ENCODE measurements around the gene USH1C.

USH1C gene

DNA sequence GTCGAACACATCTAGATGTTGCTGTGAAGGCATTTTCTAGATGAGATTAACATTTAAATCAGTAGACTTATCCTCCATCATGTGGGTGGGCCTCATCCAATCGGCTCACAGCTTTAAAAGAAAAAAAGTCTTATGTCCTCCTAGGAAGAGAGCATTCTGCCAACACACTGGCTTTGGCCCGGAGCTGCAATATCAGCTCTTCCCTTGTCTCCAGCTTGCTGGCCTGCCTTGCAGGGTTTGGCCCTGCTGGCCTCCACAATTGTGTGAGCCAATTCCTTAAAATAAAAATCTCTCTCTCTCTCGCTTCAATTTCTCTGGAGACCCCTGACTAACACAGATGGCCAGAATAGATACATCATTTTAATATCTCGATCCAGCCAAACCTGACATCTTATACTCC lies 54.5 kb downstream of the USH1C start:
- Histone ChIP-seq H3K4me3 (ENCODE audit: low read length) (no peak overlapping the region), H3K4me1 (ENCODE audit: low read length) (no peaks in the 10 kb centered on the region), H3K79me2 (ENCODE audit: low read length) (no peaks in the 10 kb centered on the region), H3K36me3 (replicated peaks; ENCODE audit: low read depth, low read length) (no peaks in the 10 kb centered on the region), H3K9ac (ENCODE audit: low read length) (no peak overlapping the region), H2AFZ (ENCODE audit: low read depth, low read length) (no peak overlapping the region), H3K4me2 (ENCODE audit: low read length) (no peak overlapping the region), H4K20me1 (ENCODE audit: insufficient read depth, low read length) (no peaks in the 10 kb centered on the region), H3K9me3 (ENCODE audit: insufficient read depth, low read length) (no peaks in the 10 kb centered on the region), H3K27ac (ENCODE audit: low read length) (no peak overlapping the region), H3K27me3 (ENCODE audit: low read depth, low read length) (peaks cover 14% of the 10 kb centered on the region; the same call in 1 of the 2 replicates)
- TF ChIP-seq CTCF (IDR thresholded peaks at IDR 0.05; ENCODE audit: low read depth, low read length), result no peak
- no peak for TF ChIP-seq EZH2phosphoT487 (IDR thresholded peaks at IDR 0.05; ENCODE audit: low read depth)

DNA sequence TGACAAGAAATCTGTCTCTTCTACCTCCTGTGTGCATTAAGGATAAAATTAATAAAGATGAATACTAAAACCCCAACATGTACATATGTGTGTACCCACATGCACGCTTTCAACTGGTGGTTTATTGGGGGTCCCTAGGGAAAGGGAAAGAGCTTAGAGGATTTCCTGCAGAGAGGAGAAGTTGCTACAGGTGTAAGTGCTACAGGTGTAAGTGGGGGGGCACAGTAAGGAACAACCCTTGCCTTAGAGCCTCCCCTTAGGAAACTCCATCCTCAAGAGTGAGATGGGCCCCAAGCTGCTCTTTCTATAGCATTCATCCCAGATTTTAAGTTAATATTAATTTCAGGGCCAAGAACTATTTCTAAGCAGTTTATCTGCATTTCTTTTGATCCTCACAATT lies 55.7 kb downstream of the USH1C start:
- Histone ChIP-seq H3K27me3 (ENCODE audit: low read depth, low read length) (peaks cover 14% of the 10 kb centered on the region; the same call in 1 of the 2 replicates), H3K4me2 (ENCODE audit: low read length) (no peak overlapping the region), H3K9ac (ENCODE audit: low read length) (no peak overlapping the region)

DNA sequence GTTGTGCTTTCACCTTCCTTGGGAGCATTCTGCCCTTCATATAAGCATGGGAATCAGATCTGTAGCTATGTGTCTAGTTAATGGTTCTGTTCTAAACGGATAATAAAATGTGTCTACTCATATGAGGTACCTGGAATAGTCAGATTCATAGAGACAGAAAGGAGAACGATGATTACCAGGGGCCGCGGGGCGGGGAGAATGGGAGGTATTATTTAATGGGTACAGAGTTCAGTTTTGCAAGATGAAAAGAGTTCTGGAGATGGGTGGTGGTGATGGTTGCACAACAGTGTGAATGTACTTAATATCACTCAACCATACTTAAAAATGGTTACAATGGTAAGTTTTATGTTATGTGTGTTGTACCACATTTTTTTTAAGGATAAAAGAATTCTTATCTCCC lies 57.6 kb downstream of the USH1C start:
- Histone ChIP-seq H3K4me2 (ENCODE audit: low read length) (no peak overlapping the region), H3K4me1 (ENCODE audit: low read length) (no peaks in the 10 kb centered on the region), H3K9ac (ENCODE audit: low read length) (no peak overlapping the region), H3K4me3 (ENCODE audit: low read length) (no peak overlapping the region), H2AFZ (ENCODE audit: low read depth, low read length) (no peak overlapping the region), H4K20me1 (ENCODE audit: insufficient read depth, low read length) (no peaks in the 10 kb centered on the region), H3K36me3 (replicated peaks; ENCODE audit: low read depth, low read length) (no peaks in the 10 kb centered on the region), H3K79me2 (ENCODE audit: low read length) (no peaks in the 10 kb centered on the region), H3K27ac (ENCODE audit: low read length) (no peak overlapping the region), H3K27me3 (ENCODE audit: low read depth, low read length) (peaks cover 14% of the 10 kb centered on the region; the same call in 1 of the 2 replicates), H3K9me3 (ENCODE audit: insufficient read depth, low read length) (no peaks in the 10 kb centered on the region)
- no peak for TF ChIP-seq CTCF (IDR thresholded peaks at IDR 0.05; ENCODE audit: low read depth, low read length)
- TF ChIP-seq EZH2phosphoT487 (IDR thresholded peaks at IDR 0.05; ENCODE audit: low read depth), result no peak

More for the DNA sequence above, 55.7 kb downstream of the USH1C start:
- no peak overlapping the region for H2AFZ ChIP-seq (ENCODE audit: low read depth, low read length)
- no peak for TF ChIP-seq CTCF (IDR thresholded peaks at IDR 0.05; ENCODE audit: low read depth, low read length)
- TF ChIP-seq EZH2phosphoT487 (IDR thresholded peaks at IDR 0.05; ENCODE audit: low read depth), result no peak
- no peak overlapping the region for H3K27ac ChIP-seq (ENCODE audit: low read length)
- no peaks in the 10 kb centered on the region for H3K79me2 ChIP-seq (ENCODE audit: low read length)
- H3K4me1 ChIP-seq (ENCODE audit: low read length), result no peaks in the 10 kb centered on the region
- H4K20me1 ChIP-seq (ENCODE audit: insufficient read depth, low read length), result no peaks in the 10 kb centered on the region
- no peak overlapping the region for H3K4me3 ChIP-seq (ENCODE audit: low read length)
- H3K36me3 ChIP-seq (replicated peaks; ENCODE audit: low read depth, low read length), result no peaks in the 10 kb centered on the region
- H3K9me3 ChIP-seq (ENCODE audit: insufficient read depth, low read length), result no peaks in the 10 kb centered on the region

- Histone ChIP-seq H3K4me2 (ENCODE audit: low read length) (no peak overlapping the region), H2AFZ (ENCODE audit: low read depth, low read length) (no peak overlapping the region), H3K79me2 (ENCODE audit: low read length) (no peaks in the 10 kb centered on the region), H3K9ac (ENCODE audit: low read length) (no peak overlapping the region), H3K27ac (ENCODE audit: low read length) (no peak overlapping the region), H3K36me3 (replicated peaks; ENCODE audit: low read depth, low read length) (no peaks in the 10 kb centered on the region), H3K4me3 (ENCODE audit: low read length) (no peak overlapping the region), H3K4me1 (ENCODE audit: low read length) (no peaks in the 10 kb centered on the region), H4K20me1 (ENCODE audit: insufficient read depth, low read length) (no peaks in the 10 kb centered on the region), H3K9me3 (ENCODE audit: insufficient read depth, low read length) (no peaks in the 10 kb centered on the region), H3K27me3 (ENCODE audit: low read depth, low read length) (peaks cover 19% of the 10 kb centered on the region; the same call in 1 of the 2 replicates)
- no peak for TF ChIP-seq CTCF (IDR thresholded peaks at IDR 0.05; ENCODE audit: low read depth, low read length)
- TF ChIP-seq EZH2phosphoT487 (IDR thresholded peaks at IDR 0.05; ENCODE audit: low read depth), result no peak
These were observed 60.7 kb downstream of the USH1C start for GRCh38 chr11:17483505-17483904.

Data from OCI-LY3 (cell line).